Mesothelial cell of epicardium (in vitro differentiated cells): ENCODE results near the gene GAS2L2. TPM values are rescaled to one million over a fixed set of nuclear protein-coding genes. Genes with fewer than 3 reads are reported as not detected.
A peak's percentile ranks its signal among the peaks of the same experiment; 100 is the strongest.

Source experiments
- DNase-seq, 2 experiments: peaks; one replicate each; pipeline ENCODE4 v3.0.0; 2021; ENCODE audit warnings: low spot score in 2 of 2; ENCODE audit not compliant: unreplicated experiment in 2 of 2
- H3K27ac Mint-ChIP-seq: 2 replicates; pipeline ENCODE4 v1.8.0; 2021; ENCODE audit warnings: mixed read lengths
- H3K27me3 Mint-ChIP-seq: 2 replicates; pipeline ENCODE4 v1.8.0; 2021; ENCODE audit warnings: low read depth, mixed read lengths
- H3K36me3 Mint-ChIP-seq: 2 replicates; pipeline ENCODE4 v1.8.0; 2021; ENCODE audit warnings: mixed read lengths
- H3K4me1 Mint-ChIP-seq: 2 replicates; pipeline ENCODE4 v1.8.0; 2021; ENCODE audit warnings: mixed read lengths
- H3K4me3 Mint-ChIP-seq: 2 replicates; pipeline ENCODE4 v1.8.0; 2021; ENCODE audit warnings: mild to moderate bottlenecking, moderate library complexity, mixed read lengths
- H3K9me3 Mint-ChIP-seq: 2 replicates; pipeline ENCODE4 v1.8.0; 2021; ENCODE audit warnings: mixed read lengths
- CTCF ChIP-seq: fragments of 200-600 bp; sonication (generic); IDR thresholded peaks from one replicate; pipeline ENCODE4 v1.5.0; 2021; ENCODE audit warnings: antibody characterized with exemption; ENCODE audit not compliant: unreplicated experiment
- total RNA-seq: library from RNA; stranded (reverse); gene quantifications from 3 replicates; pipeline ENCODE4 v1.2.1, GENCODE V29; 2021

GAS2L2 gene
- total RNA-seq, 1 donor from 2014 or later = 0.11 TPM

- H3K4me1 Mint-ChIP-seq = peaks cover 69% of the 10 kb centered on the region
- no peaks in the 10 kb centered on the region for H3K9me3 Mint-ChIP-seq
- H3K27ac Mint-ChIP-seq = no peak overlapping the region
- peaks cover 4% of the 10 kb centered on the region for H3K36me3 Mint-ChIP-seq
- no peak for TF ChIP-seq CTCF
- no peaks in the 10 kb centered on the region for H3K27me3 Mint-ChIP-seq
- no peak for DNase-seq
- peak overlapping the region; percentile 31 for H3K4me3 Mint-ChIP-seq
These were observed 23.6 kb downstream of the GAS2L2 start for GRCh38 chr17:35729405-35729833.

GRCh38 chr17:35728551-35728950 is 24.5 kb downstream of the GAS2L2 start:
- Mint-ChIP-seq H3K4me1 (peaks cover 72% of the 10 kb centered on the region), H3K36me3 (peaks cover 11% of the 10 kb centered on the region), H3K9me3 (no peaks in the 10 kb centered on the region), H3K27ac (no peak overlapping the region), H3K4me3 (no peak overlapping the region), H3K27me3 (no peaks in the 10 kb centered on the region)
- DNase-seq = no peak
- no peak for TF ChIP-seq CTCF

GRCh38 chr17:35727635-35728034 is 25.4 kb downstream of the GAS2L2 start:
- TF ChIP-seq CTCF = no peak

GRCh38 chr17:35726953-35727460 is 26.0 kb downstream of the GAS2L2 start:
- Mint-ChIP-seq H3K4me1 (peaks cover 64% of the 10 kb centered on the region), H3K27ac (peak overlapping the region; percentile 89), H3K9me3 (no peaks in the 10 kb centered on the region), H3K4me3 (no peak overlapping the region), H3K27me3 (no peaks in the 10 kb centered on the region), H3K36me3 (peaks cover 13% of the 10 kb centered on the region)
- TF ChIP-seq CTCF = no peak
- no peak for DNase-seq

More at GRCh38 chr17:35727635-35728034, 25.4 kb downstream of the GAS2L2 start:
- Mint-ChIP-seq H3K4me3 (no peak overlapping the region), H3K9me3 (no peaks in the 10 kb centered on the region), H3K27me3 (no peaks in the 10 kb centered on the region), H3K4me1 (peaks cover 70% of the 10 kb centered on the region), H3K27ac (peak overlapping the region; percentile 89), H3K36me3 (peaks cover 13% of the 10 kb centered on the region)
- DNase-seq = no peak

GRCh38 chr17:35726127-35726952 is 26.7 kb downstream of the GAS2L2 start:
- TF ChIP-seq CTCF = no peak
- H3K27me3 Mint-ChIP-seq = no peaks in the 10 kb centered on the region
- H3K4me1 Mint-ChIP-seq = peaks cover 64% of the 10 kb centered on the region
- H3K9me3 Mint-ChIP-seq = no peaks in the 10 kb centered on the region
- DNase-seq = peak; percentile 75 to 87
- peaks cover 16% of the 10 kb centered on the region for H3K36me3 Mint-ChIP-seq
- H3K4me3 Mint-ChIP-seq = no peak overlapping the region
- peak overlapping the region; percentile 89 for H3K27ac Mint-ChIP-seq
